Keratinocyte (primary cell): ENCODE data around the gene FHOD1. TPM values are rescaled to one million over a fixed set of nuclear protein-coding genes. Genes with fewer than 3 reads are reported as not detected.

Experiments
- DNase-seq: peaks from one replicate; pipeline ENCODE4 v3.0.0-alpha.2; 2011; ENCODE audit warnings: low read depth, missing footprints, low spot score
- FAIRE-seq: peaks from 2 replicates; lab custom pipeline; 2011; peaks lifted over from hg19 to GRCh38; lab: Jason Lieb, UNC
- H2AFZ ChIP-seq: 2 replicates; pipeline ENCODE4 v1.6.0; 2012; ENCODE audit warnings: low read length, control low read depth, inconsistent platforms; ENCODE audit not compliant: control insufficient read depth
- H3K27ac ChIP-seq: 2 replicates; pipeline ENCODE4 v1.5.1; 2011; ENCODE audit warnings: low read length; ENCODE audit not compliant: control insufficient read depth, insufficient read depth
- H3K27me3 ChIP-seq: 3 replicates; pipeline ENCODE4 v1.6.0; 2011; ENCODE audit warnings: low read length; ENCODE audit not compliant: control insufficient read depth, insufficient read depth; ENCODE audit errors: extremely low read depth
- H3K36me3 ChIP-seq, 2 experiments: 2 replicates in 1 of 2; 3 replicates in 1 of 2; pipeline ENCODE4 v1.5.1; 2011; ENCODE audit warnings: low read length in 2 of 2, mild to moderate bottlenecking in 1 of 2; ENCODE audit not compliant: control insufficient read depth in 2 of 2, insufficient read depth in 2 of 2; ENCODE audit errors: extremely low read depth in 1 of 2
- H3K4me1 ChIP-seq: 3 replicates; pipeline ENCODE4 v1.5.1; 2011; ENCODE audit warnings: low read length; ENCODE audit not compliant: control insufficient read depth, insufficient read depth; ENCODE audit errors: extremely low read depth
- H3K4me2 ChIP-seq: 3 replicates; pipeline ENCODE4 v1.6.0; 2011; ENCODE audit warnings: low read depth, low read length; ENCODE audit not compliant: control insufficient read depth, insufficient read depth; ENCODE audit errors: extremely low read depth
- H3K4me3 ChIP-seq, 3 experiments: fragments of 200-600 bp in 1 of 3; sonication (generic) in 1 of 3; 2 replicates in 2 of 3; 3 replicates in 1 of 3; pipeline ENCODE4 v1.5.1; 2011 to 2016; ENCODE audit warnings: low read length in 3 of 3, mild to moderate bottlenecking in 3 of 3, control low read depth in 2 of 3, inconsistent platforms in 1 of 3, low read depth in 1 of 3, mixed read lengths in 1 of 3, mixed run types in 1 of 3, moderate library complexity in 1 of 3; ENCODE audit not compliant: control insufficient read depth in 2 of 3, insufficient read depth in 2 of 3; ENCODE audit errors: extremely low read depth in 1 of 3
- H3K79me2 ChIP-seq: 2 replicates; pipeline ENCODE4 v1.6.0; 2012; ENCODE audit warnings: low read length; ENCODE audit not compliant: control insufficient read depth, insufficient read depth
- H3K9ac ChIP-seq: 3 replicates; pipeline ENCODE4 v1.6.0; 2011; ENCODE audit warnings: low read length; ENCODE audit not compliant: control insufficient read depth, insufficient read depth; ENCODE audit errors: extremely low read depth
- H3K9me1 ChIP-seq: 3 replicates; pipeline ENCODE4 v1.6.0; 2011; ENCODE audit warnings: low read length; ENCODE audit not compliant: control insufficient read depth, insufficient read depth; ENCODE audit errors: extremely low read depth
- H3K9me3 ChIP-seq: 2 replicates; pipeline ENCODE4 v1.5.1; 2012; ENCODE audit warnings: low read depth, low read length; ENCODE audit not compliant: control insufficient read depth
- H4K20me1 ChIP-seq: 3 replicates; pipeline ENCODE4 v1.6.0; 2011; ENCODE audit warnings: low read length; ENCODE audit not compliant: control insufficient read depth, insufficient read depth; ENCODE audit errors: extremely low read depth
- CTCF ChIP-seq, 3 experiments: IDR thresholded peaks in 1 of 3; conservative IDR thresholded peaks in 1 of 3; optimal IDR thresholded peaks in 1 of 3; 2 replicates in 2 of 3; 3 replicates in 1 of 3; pipeline versions ENCODE3 to v1.5.1; 2011; ENCODE audit warnings: low read length in 3 of 3, mild to moderate bottlenecking in 3 of 3, moderate library complexity in 2 of 3, control low read depth in 1 of 3, inconsistent platforms in 1 of 3; ENCODE audit not compliant: insufficient read depth in 2 of 3; ENCODE audit errors: extremely low read depth in 1 of 3
- EZH2 ChIP-seq: IDR thresholded peaks from one replicate; pipeline ENCODE4 v1.6.1; 2012; ENCODE audit warnings: inconsistent platforms, mild to moderate bottlenecking, low read length, moderate library complexity
- dilution Hi-C: fragments of 300-500 bp; cut with MboI; formaldehyde crosslinking; loops from one replicate; pipeline ENCODE4 v1.7.0; 2020; ENCODE audit warnings: low sequenced_read_pairs; ENCODE audit not compliant: extremely low pct_ligation_motif_present
- polyA plus RNA-seq, 5 experiments: library from polyadenylated mRNA; depleted of rRNA in 3 of 5; stranded (reverse) in 3 of 5; stranded (forward) in 1 of 5; unstranded in 1 of 5; fragments of >200 nt; gene quantifications; 1 replicate in 1 of 5; 2 replicates in 3 of 5; 3 replicates in 1 of 5; pipeline versions ENCODE4 v1.2.1 to v1.2.3, GENCODE V29; 2011 to 2012; ENCODE audit warnings: missing spikeins in 2 of 5, low read depth in 1 of 5, low replicate concordance in 1 of 5

Gene FHOD1
- polyA plus RNA-seq, 1 donor (not counting 4 experiments of a cell fraction or from before 2014, with no cell fraction given): 29.4 TPM

- Histone ChIP-seq H3K79me2 (no peaks in the 10 kb centered on the region), H2AFZ (no peak overlapping the region), H3K27ac (no peak overlapping the region), H3K9me3 (no peaks in the 10 kb centered on the region), H4K20me1 (no peaks in the 10 kb centered on the region), H3K9ac (no peak overlapping the region), H3K9me1 (no peaks in the 10 kb centered on the region), H3K4me2 (no peak overlapping the region), H3K27me3 (peaks cover 24% of the 10 kb centered on the region), H3K4me3 (no peak overlapping the region), H3K4me1 (no peaks in the 10 kb centered on the region), H3K36me3 (no peaks in the 10 kb centered on the region)
- no peak for FAIRE-seq
- dilution Hi-C loops: no loop called here
- no peak for DNase-seq
- no peak for TF ChIP-seq CTCF (optimal IDR thresholded peaks at IDR 0.05 in 1 of 3, IDR thresholded peaks at IDR 0.05 in 1 of 3, conservative IDR thresholded peaks at IDR 0.05 in 1 of 3; ENCODE audit: extremely low read depth in 1 of 3, insufficient read depth in 2 of 3, low read length in 3 of 3)
- TF ChIP-seq EZH2: peak; percentile 37
Observed at GRCh38 chr16:67263201-67263600, 15.9 kb upstream of the FHOD1 start.

- Histone ChIP-seq H3K79me2 (no peaks in the 10 kb centered on the region), H4K20me1 (no peaks in the 10 kb centered on the region), H3K4me1 (no peaks in the 10 kb centered on the region), H3K4me2 (no peak overlapping the region), H3K4me3 (no peak overlapping the region), H3K9ac (no peak overlapping the region), H3K9me1 (no peaks in the 10 kb centered on the region), H3K27me3 (peaks cover 17% of the 10 kb centered on the region), H3K27ac (no peak overlapping the region), H2AFZ (no peak overlapping the region), H3K9me3 (no peaks in the 10 kb centered on the region), H3K36me3 (no peaks in the 10 kb centered on the region)
- DNase-seq (no peak), FAIRE-seq (peak; percentile 77)
- dilution Hi-C loops: no loop called here
- TF ChIP-seq EZH2: no peak
- peak; percentile 76 to 85 (median 80) for TF ChIP-seq CTCF (optimal IDR thresholded peaks at IDR 0.05 in 1 of 3, IDR thresholded peaks at IDR 0.05 in 1 of 3, conservative IDR thresholded peaks at IDR 0.05 in 1 of 3; ENCODE audit: extremely low read depth in 1 of 3, insufficient read depth in 2 of 3, low read length in 3 of 3)
Observed at GRCh38 chr16:67260426-67261063, 13.3 kb upstream of the FHOD1 start.
